ENCODE measurements around the gene DAGLB.
"Not testable (repeated sequence)": the region's sequence is repeated elsewhere in the genome, so short reads cannot be mapped to it uniquely, and the experiment has no call there.

Gene DAGLB

GRCh38 chr7:6399351-6399750 lies 48.4 kb downstream of the DAGLB start:
- no peak overlapping the region for H3K4me3 ChIP-seq (ENCODE audit: low read length)
- no peak for DNase-seq (ENCODE audit: low read depth)
- no peak for TF ChIP-seq CTCF (conservative IDR thresholded peaks at IDR 0.05; ENCODE audit: low read depth, low read length)

GRCh38 chr7:6398943-6399342 lies 48.8 kb downstream of the DAGLB start:
- no peak overlapping the region for H3K4me3 ChIP-seq (ENCODE audit: low read length)
- TF ChIP-seq CTCF (conservative IDR thresholded peaks at IDR 0.05; ENCODE audit: low read depth, low read length), result no peak
- DNase-seq (ENCODE audit: low read depth), result peak; percentile 25

- DNase-seq (ENCODE audit: low read depth); H3K4me3 ChIP-seq (ENCODE audit: low read length): not testable (repeated sequence)
Measured at GRCh38 chr7:6397759-6398495, 49.8 kb downstream of the DAGLB start.

- H3K4me3 ChIP-seq (ENCODE audit: low read length), result no peak overlapping the region
- DNase-seq (ENCODE audit: low read depth), result no peak
- no peak for TF ChIP-seq CTCF (conservative IDR thresholded peaks at IDR 0.05; ENCODE audit: low read depth, low read length)
Measured at GRCh38 chr7:6395898-6396595, 51.7 kb downstream of the DAGLB start.

- H3K4me3 ChIP-seq (ENCODE audit: low read length), result no peak overlapping the region
- TF ChIP-seq CTCF (conservative IDR thresholded peaks at IDR 0.05; ENCODE audit: low read depth, low read length), result no peak
- no peak for DNase-seq (ENCODE audit: low read depth)
Measured at GRCh38 chr7:6394114-6394513, 53.6 kb downstream of the DAGLB start.

- no peak overlapping the region for H3K4me3 ChIP-seq (ENCODE audit: low read length)
- TF ChIP-seq CTCF (conservative IDR thresholded peaks at IDR 0.05; ENCODE audit: low read depth, low read length), result no peak
- DNase-seq (ENCODE audit: low read depth), result no peak
Measured at GRCh38 chr7:6393667-6394056, 54.1 kb downstream of the DAGLB start.

GRCh38 chr7:6392712-6393666 lies 54.8 kb downstream of the DAGLB start:
- no peak overlapping the region for H3K4me3 ChIP-seq (ENCODE audit: low read length)
- DNase-seq (ENCODE audit: low read depth), result peak; percentile 51

More at GRCh38 chr7:6392712-6393666, 54.8 kb downstream of the DAGLB start:
- TF ChIP-seq CTCF (conservative IDR thresholded peaks at IDR 0.05; ENCODE audit: low read depth, low read length), result no peak
